HCT116 (cell line): Measurements from ENCODE around the gene ERAP2. TPM values are rescaled to one million over a fixed set of nuclear protein-coding genes. Genes with fewer than 3 reads are reported as not detected.

ENCODE experiments used
- ATAC-seq: fragments of 200-7000 bp; cut with Tn5 transposase; 2 replicates; pipeline ENCODE4 v1.9.1; 2020; ENCODE audit warnings: mild to moderate bottlenecking, moderate library complexity
- BruUV-seq: library from RNA; stranded (reverse); fragments of 400-500 nt; replicated peaks from 2 replicates; lab custom pipeline; 2021; lab: Mats Ljungman, UMichigan
- CTCF ChIA-PET: fragments of 300-600 bp; sonication (Branson Sonifier 250); formaldehyde crosslinking; loops from one replicate; lab custom pipeline; 2021; ENCODE audit warnings: antibody characterized with exemption; lab: Charles Lee
- POLR2A ChIA-PET: fragments of 300-600, 350-600 bp; sonication (Branson Sonifier 250); formaldehyde crosslinking; loops from one replicate; lab custom pipeline; 2021; ENCODE audit warnings: antibody characterized with exemption; lab: Charles Lee
- RAD21 ChIA-PET, 2 experiments: fragments of 300-600 bp; sonication (Branson Sonifier 250); formaldehyde crosslinking; loops; one replicate each; lab custom pipeline; 2023; ENCODE audit warnings: low total read pairs in 2 of 2; ENCODE audit not compliant: uncharacterized antibody in 2 of 2, unreplicated experiment in 2 of 2, low non-redundant PET in 1 of 2; lab: Charles Lee
- DNase-seq: peaks from one replicate; pipeline ENCODE4 v3.0.0-alpha.2; 2010; ENCODE audit warnings: low read depth, low spot score
- H2AFZ ChIP-seq: fragments of 200-600 bp; shearing (Covaris generic), sonication (generic); 2 replicates; pipeline ENCODE4 v1.6.1; 2017; ENCODE audit warnings: low read depth, mixed run types, mixed read lengths, antibody characterized with exemption, low read length; ENCODE audit not compliant: poor library complexity, severe bottlenecking
- H3K27ac ChIP-seq: 2 replicates; pipeline ENCODE4 v1.5.1; 2012; ENCODE audit warnings: low read depth, low read length
- H3K27me3 ChIP-seq: fragments of 200-600 bp; sonication (generic); 2 replicates; pipeline ENCODE4 v1.6.1; 2016; ENCODE audit warnings: mixed run types, low read length, mixed read lengths; ENCODE audit not compliant: insufficient read depth
- H3K36me3 ChIP-seq, 2 experiments: fragments of 200-500 bp in 1 of 2; fragments of 200-600 bp in 1 of 2; sonication (Bioruptor generic) in 1 of 2; sonication (generic) in 1 of 2; 2 replicates each; pipeline versions ENCODE4 v1.5.1 to v1.6.1; 2014 to 2016; ENCODE audit warnings: low read length in 2 of 2, inconsistent platforms in 1 of 2, mixed read lengths in 1 of 2, mixed run types in 1 of 2; ENCODE audit not compliant: insufficient read depth in 2 of 2, control insufficient read depth in 1 of 2
- H3K4me1 ChIP-seq, 2 experiments: fragments of 200-600 bp in 1 of 2; sonication (generic) in 1 of 2; 2 replicates each; pipeline versions ENCODE4 v1.5.1 to v1.6.1; 2012 to 2017; ENCODE audit warnings: low read length in 2 of 2, inconsistent platforms in 1 of 2, mild to moderate bottlenecking in 1 of 2, mixed read lengths in 1 of 2, mixed run types in 1 of 2, moderate library complexity in 1 of 2; ENCODE audit not compliant: insufficient read depth in 2 of 2, control insufficient read depth in 1 of 2
- H3K4me2 ChIP-seq: fragments of 200-600 bp; sonication (generic); 2 replicates; pipeline ENCODE4 v1.6.1; 2017; ENCODE audit warnings: mixed run types, low read length, mixed read lengths
- H3K4me3 ChIP-seq, 2 experiments: fragments of 200-600 bp in 1 of 2; sonication (generic) in 1 of 2; replicated peaks in 1 of 2; 2 replicates each; pipeline ENCODE4 v1.5.1; 2011 to 2016; ENCODE audit warnings: low read length in 2 of 2, control low read depth in 1 of 2, low read depth in 1 of 2, mild to moderate bottlenecking in 1 of 2, mixed read lengths in 1 of 2, mixed run types in 1 of 2
- H3K79me2 ChIP-seq: fragments of 200-600 bp; sonication (generic); 2 replicates; pipeline ENCODE4 v1.6.1; 2017; ENCODE audit warnings: mild to moderate bottlenecking, mixed run types, low read length, moderate library complexity, mixed read lengths; ENCODE audit not compliant: insufficient read depth
- H3K9ac ChIP-seq: fragments of 200-600 bp; sonication (generic); 2 replicates; pipeline ENCODE4 v1.6.1; 2016; ENCODE audit warnings: low read length, mixed read lengths
- H3K9me2 ChIP-seq: fragments of 200-600 bp; sonication (generic), shearing (Covaris generic); 2 replicates; pipeline ENCODE4 v1.6.1; 2017; ENCODE audit warnings: mixed run types, mild to moderate bottlenecking, moderate library complexity; ENCODE audit not compliant: insufficient read depth
- H3K9me3 ChIP-seq, 2 experiments: fragments of 200-500 bp in 1 of 2; fragments of 200-600 bp in 1 of 2; sonication (Bioruptor generic) in 1 of 2; sonication (generic) in 1 of 2; 2 replicates each; pipeline ENCODE4 v1.6.1; 2014 to 2017; ENCODE audit warnings: low read length in 2 of 2, mixed read lengths in 2 of 2, inconsistent platforms in 1 of 2, low read depth in 1 of 2, mild to moderate bottlenecking in 1 of 2, mixed run types in 1 of 2, moderate library complexity in 1 of 2; ENCODE audit not compliant: control insufficient read depth in 1 of 2, insufficient read depth in 1 of 2
- H4K20me1 ChIP-seq: fragments of 200-600 bp; sonication (generic), shearing (Covaris generic); 2 replicates; pipeline ENCODE4 v1.6.1; 2017; ENCODE audit warnings: mixed run types, mild to moderate bottlenecking, moderate library complexity; ENCODE audit not compliant: insufficient read depth
- CEBPB ChIP-seq: IDR thresholded peaks from 2 replicates; pipeline ENCODE4 v1.6.1; 2012; ENCODE audit warnings: low read depth
- EGR1 ChIP-seq: IDR thresholded peaks from 2 replicates; pipeline ENCODE4 v1.6.1; 2012; ENCODE audit warnings: low read depth
- ELF1 ChIP-seq: IDR thresholded peaks from 2 replicates; pipeline ENCODE4 v1.6.1; 2012; ENCODE audit warnings: low read depth, borderline replicate concordance
- EZH2 ChIP-seq: fragments of 200-600 bp; sonication (generic); IDR thresholded peaks from 2 replicates; pipeline ENCODE4 v1.6.1; 2017; ENCODE audit warnings: antibody characterized with exemption, mixed run types
- EZH2phosphoT487 ChIP-seq: fragments of 200-600 bp; IDR thresholded peaks from 2 replicates; pipeline ENCODE4 v1.6.1; 2018; ENCODE audit warnings: antibody characterized with exemption, borderline replicate concordance
- FOSL1 ChIP-seq: IDR thresholded peaks from 2 replicates; pipeline ENCODE4 v1.6.1; 2012; ENCODE audit warnings: low read depth
- JUND ChIP-seq: IDR thresholded peaks from 2 replicates; pipeline ENCODE4 v1.6.1; 2012
- POLR2A ChIP-seq: IDR thresholded peaks from 2 replicates; pipeline ENCODE4 v1.7.0; 2011; ENCODE audit warnings: borderline replicate concordance; ENCODE audit not compliant: insufficient read depth, insufficient read length; ENCODE audit errors: extremely low read depth
- POLR2AphosphoS5 ChIP-seq: IDR thresholded peaks from 2 replicates; pipeline ENCODE4 v1.6.1; 2011; ENCODE audit warnings: mild to moderate bottlenecking, low read depth, low read length, moderate library complexity
- SIN3A ChIP-seq: IDR thresholded peaks from 2 replicates; pipeline ENCODE4 v1.6.1; 2012; ENCODE audit warnings: low read depth
- SP1 ChIP-seq: IDR thresholded peaks from 2 replicates; pipeline ENCODE4 v1.6.1; 2012; ENCODE audit warnings: low read depth
- SRF ChIP-seq: IDR thresholded peaks from 2 replicates; pipeline ENCODE4 v1.6.1; 2012; ENCODE audit warnings: low read depth
- TCF7L2 ChIP-seq: IDR thresholded peaks from 2 replicates; pipeline ENCODE4 v1.7.0; 2011; ENCODE audit warnings: borderline replicate concordance, inconsistent platforms; ENCODE audit not compliant: insufficient read depth, insufficient read length; ENCODE audit errors: extremely low read depth
- ZFX ChIP-seq: fragments of 450-650 bp; IDR thresholded peaks from 2 replicates; pipeline ENCODE4 v1.6.1; 2017
- ZNF274 ChIP-seq: fragments of 200-500 bp; sonication (Bioruptor generic); IDR thresholded peaks from 2 replicates; pipeline ENCODE4 v1.6.1; 2014; ENCODE audit warnings: mild to moderate bottlenecking, low read depth, low read length, inconsistent platforms
- intact Hi-C: fragments of 100-400 bp; cut with micrococcal nuclease; formaldehyde crosslinking; loops from 2 replicates; pipeline ENCODE4 v1.10.0; 2022
- total RNA-seq: library from RNA; stranded (reverse); gene quantifications from one replicate; pipeline ENCODE4 v1.2.1, GENCODE V29; 2021; ENCODE audit not compliant: unreplicated experiment
- TF ChIP-seq, protein P1 (sequence below): IDR thresholded peaks from 2 replicates; pipeline ENCODE4 v1.6.1; 2012
- TF ChIP-seq, protein P2 (sequence below): IDR thresholded peaks from 2 replicates; pipeline ENCODE4 v1.6.1; 2012
- TF ChIP-seq, protein P3 (sequence below), 3 experiments: fragments of 200-600 bp in 1 of 3; sonication (generic) in 1 of 3; IDR thresholded peaks in 2 of 3; conservative IDR thresholded peaks in 1 of 3; 2 replicates each; pipeline ENCODE4 v1.5.1; 2012 to 2017; ENCODE audit warnings: low read depth in 2 of 3, low read length in 2 of 3, antibody characterized with exemption in 1 of 3, borderline replicate concordance in 1 of 3, control low read depth in 1 of 3, mild to moderate bottlenecking in 1 of 3, mixed read lengths in 1 of 3, mixed run types in 1 of 3, moderate library complexity in 1 of 3; ENCODE audit not compliant: insufficient read depth in 1 of 3

ERAP2 gene
- total RNA-seq, 1 experiment from 2014 or later = 2.2 TPM

DNA sequence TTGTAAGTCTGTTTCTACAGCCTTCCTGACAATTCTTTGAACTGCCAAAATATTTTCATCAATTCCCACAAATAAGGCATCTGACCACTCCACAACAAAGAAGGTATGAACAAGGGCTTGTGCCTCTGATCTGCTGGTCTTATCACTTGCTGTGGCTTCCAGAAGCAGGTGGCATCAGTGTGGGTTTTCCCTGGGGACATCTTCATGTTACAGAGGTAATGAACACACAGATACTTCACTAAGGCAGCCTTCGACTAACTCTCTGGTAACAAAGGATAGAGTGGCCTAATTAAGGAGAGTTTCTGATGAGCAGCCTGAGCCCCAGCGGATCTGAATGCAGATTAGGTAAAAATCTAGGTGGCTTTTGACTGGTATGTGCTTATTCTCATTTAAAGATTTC lies 15.2 kb upstream of the ERAP2 start:
- Histone ChIP-seq H3K27ac (no peak overlapping the region), H3K9me2 (no peaks in the 10 kb centered on the region)
- BruUV-seq = no TSS peak
- intact Hi-C loops = no loop called here
- DNase-seq = no peak
- TF ChIP-seq SIN3A (no peak), ELF1 (no peak), SP1 (no peak)
- TF ChIP-seq, protein P1, sequence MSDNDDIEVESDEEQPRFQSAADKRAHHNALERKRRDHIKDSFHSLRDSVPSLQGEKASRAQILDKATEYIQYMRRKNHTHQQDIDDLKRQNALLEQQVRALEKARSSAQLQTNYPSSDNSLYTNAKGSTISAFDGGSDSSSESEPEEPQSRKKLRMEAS = no peak
- TF ChIP-seq, all 23 proteins: peak for 0
- ATAC-seq = no peak
- H3K4me1 ChIP-seq = no peaks in the 10 kb centered on the region
- POLR2A ChIA-PET = no interaction called here
- no peaks in the 10 kb centered on the region for H3K9me3 ChIP-seq
- H4K20me1 ChIP-seq = no peaks in the 10 kb centered on the region
- no peak overlapping the region for H3K9ac ChIP-seq
- no peak overlapping the region for H2AFZ ChIP-seq
- H3K36me3 ChIP-seq = no peaks in the 10 kb centered on the region
- CTCF ChIA-PET = no interaction called here
- RAD21 ChIA-PET = no interaction called here
- H3K4me2 ChIP-seq = no peak overlapping the region
- no peak overlapping the region for H3K4me3 ChIP-seq
- no peaks in the 10 kb centered on the region for H3K27me3 ChIP-seq
- no peaks in the 10 kb centered on the region for H3K79me2 ChIP-seq

DNA sequence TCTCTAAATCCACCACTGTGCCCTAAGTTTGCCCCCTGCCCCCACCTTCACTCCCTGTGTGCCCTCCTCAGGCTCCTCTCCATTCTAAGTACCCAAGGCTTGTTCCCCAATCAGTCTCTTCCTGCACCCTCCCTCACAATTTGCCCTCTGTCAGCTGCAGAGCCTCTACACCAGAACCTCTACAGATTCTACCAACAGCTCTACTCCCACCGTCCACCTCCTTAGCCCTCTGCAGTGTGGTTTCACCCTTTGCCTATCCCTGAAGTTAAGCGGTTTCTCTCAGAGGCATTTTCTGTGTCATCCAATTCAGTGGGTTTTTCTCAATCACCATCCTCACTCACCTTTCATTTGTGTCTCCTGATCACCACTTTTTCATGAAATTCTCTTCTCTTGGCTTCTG lies 13.2 kb upstream of the ERAP2 start:
- Histone ChIP-seq H3K4me1 (no peaks in the 10 kb centered on the region), H3K9me2 (no peaks in the 10 kb centered on the region), H3K36me3 (no peaks in the 10 kb centered on the region), H3K27me3 (no peaks in the 10 kb centered on the region), H2AFZ (no peak overlapping the region), H3K4me3 (no peak overlapping the region), H3K27ac (no peak overlapping the region), H4K20me1 (no peaks in the 10 kb centered on the region), H3K9ac (no peak overlapping the region), H3K4me2 (no peak overlapping the region), H3K79me2 (no peaks in the 10 kb centered on the region), H3K9me3 (no peaks in the 10 kb centered on the region)
- ChIA-PET RAD21 (no interaction called here), CTCF (no interaction called here), POLR2A (no interaction called here)
- no peak for ATAC-seq
- intact Hi-C loops = loop anchor here (2.0 kb wide), 1 partner anchor 248 kb away; no protein-coding TSS in a partner anchor
- no peak for DNase-seq
- BruUV-seq = no TSS peak
- TF ChIP-seq POLR2AphosphoS5 (no peak), CEBPB (no peak), POLR2A (no peak), JUND (no peak), EZH2 (no peak), TCF7L2 (no peak), ZFX (no peak), EZH2phosphoT487 (no peak), EGR1 (no peak), ZNF274 (no peak), FOSL1 (no peak), ELF1 (no peak), SRF (no peak)
- TF ChIP-seq, protein P2, sequence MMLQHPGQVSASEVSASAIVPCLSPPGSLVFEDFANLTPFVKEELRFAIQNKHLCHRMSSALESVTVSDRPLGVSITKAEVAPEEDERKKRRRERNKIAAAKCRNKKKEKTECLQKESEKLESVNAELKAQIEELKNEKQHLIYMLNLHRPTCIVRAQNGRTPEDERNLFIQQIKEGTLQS = no peak
- TF ChIP-seq, protein P3, sequence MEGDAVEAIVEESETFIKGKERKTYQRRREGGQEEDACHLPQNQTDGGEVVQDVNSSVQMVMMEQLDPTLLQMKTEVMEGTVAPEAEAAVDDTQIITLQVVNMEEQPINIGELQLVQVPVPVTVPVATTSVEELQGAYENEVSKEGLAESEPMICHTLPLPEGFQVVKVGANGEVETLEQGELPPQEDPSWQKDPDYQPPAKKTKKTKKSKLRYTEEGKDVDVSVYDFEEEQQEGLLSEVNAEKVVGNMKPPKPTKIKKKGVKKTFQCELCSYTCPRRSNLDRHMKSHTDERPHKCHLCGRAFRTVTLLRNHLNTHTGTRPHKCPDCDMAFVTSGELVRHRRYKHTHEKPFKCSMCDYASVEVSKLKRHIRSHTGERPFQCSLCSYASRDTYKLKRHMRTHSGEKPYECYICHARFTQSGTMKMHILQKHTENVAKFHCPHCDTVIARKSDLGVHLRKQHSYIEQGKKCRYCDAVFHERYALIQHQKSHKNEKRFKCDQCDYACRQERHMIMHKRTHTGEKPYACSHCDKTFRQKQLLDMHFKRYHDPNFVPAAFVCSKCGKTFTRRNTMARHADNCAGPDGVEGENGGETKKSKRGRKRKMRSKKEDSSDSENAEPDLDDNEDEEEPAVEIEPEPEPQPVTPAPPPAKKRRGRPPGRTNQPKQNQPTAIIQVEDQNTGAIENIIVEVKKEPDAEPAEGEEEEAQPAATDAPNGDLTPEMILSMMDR (IDR thresholded peaks at IDR 0.05 in 2 of 3, conservative IDR thresholded peaks at IDR 0.05 in 1 of 3; ENCODE audit: borderline replicate concordance in 1 of 3, insufficient read depth in 1 of 3, low read depth in 2 of 3, low read length in 2 of 3) = no peak
- TF ChIP-seq, protein P1 = no peak
